ENCODE results near the gene ACAT2. TPM values are rescaled to one million over a fixed set of nuclear protein-coding genes. Genes with fewer than 3 reads are reported as not detected.
A peak's percentile ranks its signal among the peaks of the same experiment; 100 is the strongest.
"Not testable (repeated sequence)": the region's sequence is repeated elsewhere in the genome, so short reads cannot be mapped to it uniquely, and the experiment has no call there.

Gene ACAT2
- total RNA-seq, 2 donors from 2014 or later: 26.9 to 34.6 TPM

DNA sequence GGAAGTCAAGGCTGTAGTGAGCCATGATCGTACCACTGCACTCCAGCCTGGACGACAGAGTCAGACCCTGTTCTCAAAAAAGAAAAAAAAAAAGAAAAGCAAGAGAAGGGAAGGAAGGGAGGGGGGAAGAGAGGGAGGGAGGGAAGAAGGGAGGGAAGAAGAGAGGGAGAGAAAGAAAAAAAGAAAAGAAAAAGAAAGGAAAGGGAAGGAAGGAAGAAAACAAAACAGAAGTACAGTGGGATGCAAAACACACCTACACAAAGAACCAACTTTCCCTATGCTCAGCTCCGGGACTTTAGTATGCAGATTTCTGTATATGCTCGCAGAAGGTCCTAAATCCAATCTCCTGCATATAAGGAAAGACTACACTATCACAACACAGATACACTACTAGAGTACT, 37.1 kb upstream of the ACAT2 start:
- peaks cover 28% of the 10 kb centered on the region for H3K4me1 Mint-ChIP-seq
- H3K27me3 Mint-ChIP-seq: no peaks in the 10 kb centered on the region
- no peak for ATAC-seq
- peak overlapping the region; percentile 78 for H3K27ac Mint-ChIP-seq
- no peak for DNase-seq
- H3K9me3 ChIP-seq (ENCODE audit: control insufficient read depth, low read length, poor library complexity, severe bottlenecking): no peaks in the 10 kb centered on the region
- H3K4me3 Mint-ChIP-seq: peak overlapping the region; percentile 63
- peaks cover 4% of the 10 kb centered on the region for H3K36me3 Mint-ChIP-seq (ENCODE audit: low read depth)

DNA sequence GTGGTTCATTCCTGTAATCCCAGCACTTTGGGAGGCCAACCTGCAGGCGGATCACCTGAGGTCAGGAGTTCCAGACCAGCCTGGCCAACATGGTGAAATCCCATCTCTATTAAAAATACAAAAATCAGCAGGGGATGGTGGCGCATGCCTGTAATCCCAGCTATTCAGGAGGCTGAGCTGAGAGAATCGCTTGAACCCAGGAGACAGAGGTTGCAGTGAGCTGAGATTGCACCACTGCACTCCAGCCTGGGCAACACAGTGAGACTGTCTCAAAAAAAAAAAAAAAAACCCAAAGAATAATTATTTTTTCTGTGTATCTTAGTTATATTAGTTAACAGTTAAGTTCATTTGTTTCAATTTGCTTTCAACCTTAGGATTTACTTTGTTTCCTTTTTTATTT, 36.6 kb upstream of the ACAT2 start:
- H3K36me3 Mint-ChIP-seq (ENCODE audit: low read depth); H3K9me3 ChIP-seq (ENCODE audit: control insufficient read depth, low read length, poor library complexity, severe bottlenecking); H3K4me3 Mint-ChIP-seq; H3K27me3 Mint-ChIP-seq; ATAC-seq; DNase-seq: not testable (repeated sequence)
- Mint-ChIP-seq H3K4me1 (peaks cover 29% of the 10 kb centered on the region), H3K27ac (peak overlapping the region; percentile 78)

DNA sequence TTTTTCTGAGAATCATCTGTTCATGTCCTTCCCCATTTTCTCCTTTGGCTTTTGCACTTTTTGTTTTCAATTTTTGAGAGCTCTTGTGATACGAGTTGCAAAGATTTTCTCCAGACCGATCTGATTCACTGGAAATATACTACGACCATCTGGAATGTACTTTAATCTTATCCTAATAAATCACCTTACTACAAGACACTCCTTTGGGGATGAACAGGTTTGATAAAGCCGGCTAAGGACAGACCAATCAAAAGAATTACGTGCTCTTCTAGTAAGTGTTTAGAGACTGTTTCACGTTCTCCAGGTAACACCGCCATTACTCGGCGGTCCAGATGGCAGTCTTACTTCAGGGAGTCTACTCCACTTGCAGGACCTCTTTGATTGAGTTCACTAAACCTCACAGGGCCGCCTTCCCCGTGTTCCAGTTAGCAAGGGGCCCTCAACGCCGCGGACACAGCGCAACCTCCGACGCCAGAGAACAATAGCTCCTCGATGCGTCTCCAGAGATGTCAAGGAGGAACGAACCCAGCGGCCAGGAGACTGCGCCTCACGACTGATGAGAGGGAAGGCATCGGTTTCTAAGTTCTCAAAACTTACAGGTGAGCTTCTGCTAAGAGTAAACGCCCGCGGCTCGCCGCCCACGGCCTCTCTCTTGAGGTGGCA, 35.5 kb upstream of the ACAT2 start:
- no peak for DNase-seq
- Mint-ChIP-seq H3K27me3 (no peaks in the 10 kb centered on the region), H3K4me3 (peak overlapping the region; percentile 96), H3K4me1 (peaks cover 35% of the 10 kb centered on the region), H3K36me3 (ENCODE audit: low read depth) (peaks cover 4% of the 10 kb centered on the region), H3K27ac (peak overlapping the region; percentile 99)
- H3K9me3 ChIP-seq (ENCODE audit: control insufficient read depth, low read length, poor library complexity, severe bottlenecking): no peaks in the 10 kb centered on the region
- peak; percentile 18 for ATAC-seq

DNA sequence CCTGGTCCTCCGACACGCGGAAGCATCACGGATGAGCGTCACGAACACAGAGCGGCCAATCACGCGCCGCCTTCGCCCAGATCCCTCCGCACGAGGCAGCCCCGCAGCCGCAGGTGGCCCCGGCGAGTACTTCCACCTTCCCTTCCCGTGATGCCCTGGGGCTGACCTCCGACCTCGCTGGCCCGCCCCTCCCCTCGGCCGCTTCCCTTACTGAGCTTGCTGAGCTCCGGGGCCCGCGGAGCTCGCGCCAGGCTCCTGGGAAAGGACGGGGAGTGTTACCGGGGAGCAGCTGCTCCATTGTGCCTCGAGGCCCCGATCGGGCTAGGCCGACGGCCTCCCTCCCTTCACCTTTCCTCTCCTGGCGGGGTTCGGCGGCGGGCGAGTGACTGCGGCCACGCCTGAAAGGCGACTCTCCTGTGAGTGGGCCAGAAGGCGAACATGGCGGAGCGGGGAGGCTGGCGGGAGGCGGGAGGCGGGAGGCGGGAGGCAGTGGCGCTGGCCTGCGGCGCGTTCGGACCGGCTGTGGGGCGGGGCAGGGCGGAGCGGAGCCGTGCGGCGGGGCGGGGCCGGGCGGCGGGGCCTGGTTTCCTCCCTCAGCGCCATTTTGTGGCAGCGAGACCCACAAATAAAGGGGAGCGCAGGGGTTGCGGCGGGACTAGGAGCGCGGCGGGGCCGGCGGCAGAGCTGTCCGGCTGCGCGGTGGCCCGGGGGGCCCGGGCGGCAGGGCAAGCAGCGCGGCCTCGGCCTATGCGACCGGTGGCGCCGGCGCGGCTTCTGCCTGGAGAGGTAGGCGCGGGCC, 34.7 kb upstream of the ACAT2 start, which contains the start of gene WTAP:
TSS of gene WTAP (plus strand) at position 589 of the 799 bp plus-strand sequence. CDS start 8,760 bp downstream, outside the sequence.
- DNase-seq: peak; percentile 94 to 96 (median 94)
- peak within 1 kb of the TSS; percentile 96 for H3K4me3 Mint-ChIP-seq
- no peaks in the 10 kb centered on the region for H3K9me3 ChIP-seq (ENCODE audit: control insufficient read depth, low read length, poor library complexity, severe bottlenecking)
- no peaks in the 10 kb centered on the region for H3K27me3 Mint-ChIP-seq
- H3K27ac Mint-ChIP-seq: peak within 1 kb of the TSS; percentile 99
- peaks cover 37% of the 10 kb centered on the region for H3K4me1 Mint-ChIP-seq
- peak; percentile 88 for ATAC-seq
- peaks cover 4% of the 10 kb centered on the region for H3K36me3 Mint-ChIP-seq (ENCODE audit: low read depth)

DNA sequence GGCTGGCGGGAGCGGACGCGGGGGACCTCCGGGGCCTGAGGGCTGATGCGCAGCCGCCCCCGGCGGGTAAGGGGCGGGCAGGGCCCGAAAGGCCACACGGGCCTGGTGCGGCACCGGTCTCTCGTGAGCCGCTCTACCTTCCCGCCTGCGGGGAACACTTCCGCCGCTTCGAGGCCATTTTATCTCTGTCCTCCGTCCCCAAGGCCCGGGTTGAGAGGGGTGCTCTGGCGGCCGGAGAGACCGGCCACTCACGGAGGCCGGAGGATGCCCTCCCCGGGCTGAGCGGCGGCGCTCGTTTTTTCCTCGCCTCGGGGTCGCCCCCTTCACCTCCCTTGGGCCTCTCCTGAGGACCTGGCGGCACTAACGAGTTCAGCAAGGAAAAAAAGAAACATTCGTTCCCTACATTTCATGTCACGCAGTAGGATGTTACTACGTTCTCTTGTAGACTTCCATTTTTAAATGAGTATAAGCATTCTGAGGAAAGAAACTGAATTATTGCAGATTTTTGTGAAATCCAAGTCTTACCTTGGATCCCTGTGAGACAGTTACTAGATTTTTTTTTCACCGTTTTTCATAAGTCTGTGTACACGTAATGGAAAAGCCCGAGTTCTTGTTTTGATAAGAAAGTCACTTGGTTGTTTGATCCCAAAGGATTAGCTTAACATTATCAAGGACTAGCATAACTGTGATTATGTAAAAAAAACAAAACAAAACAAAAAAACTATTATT, 34.0 kb upstream of the ACAT2 start:
- Mint-ChIP-seq H3K27me3 (no peaks in the 10 kb centered on the region), H3K27ac (peak overlapping the region; percentile 99), H3K4me1 (peaks cover 41% of the 10 kb centered on the region), H3K4me3 (peak overlapping the region; percentile 96), H3K36me3 (ENCODE audit: low read depth) (peaks cover 4% of the 10 kb centered on the region)
- DNase-seq: no peak
- no peaks in the 10 kb centered on the region for H3K9me3 ChIP-seq (ENCODE audit: control insufficient read depth, low read length, poor library complexity, severe bottlenecking)
- peak; percentile 18 for ATAC-seq

DNA sequence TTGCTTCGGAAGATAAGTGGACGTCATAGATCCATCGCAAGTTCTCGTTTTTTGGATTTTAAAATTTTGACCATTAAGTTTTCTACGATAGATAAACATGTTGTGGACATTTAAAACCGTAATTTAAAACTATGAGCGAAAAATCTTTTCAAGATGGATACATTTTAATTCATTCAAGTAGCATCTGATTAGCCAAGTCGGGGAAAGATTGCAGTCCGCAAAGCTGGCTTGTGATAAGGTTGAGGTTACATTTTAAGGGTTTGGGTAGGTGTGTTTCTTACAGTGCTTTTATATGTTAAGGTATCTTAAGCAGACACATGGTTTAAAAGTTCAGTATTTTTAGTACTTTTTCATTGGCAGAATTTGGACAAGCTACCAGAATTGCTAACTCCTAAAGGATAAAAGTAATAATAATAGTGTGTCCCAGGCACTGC, 33.3 kb upstream of the ACAT2 start:
- H3K36me3 Mint-ChIP-seq (ENCODE audit: low read depth): no peaks in the 10 kb centered on the region
- no peaks in the 10 kb centered on the region for H3K9me3 ChIP-seq (ENCODE audit: control insufficient read depth, low read length, poor library complexity, severe bottlenecking)
- peaks cover 42% of the 10 kb centered on the region for H3K4me1 Mint-ChIP-seq
- H3K4me3 Mint-ChIP-seq: peak overlapping the region; percentile 96
- no peak for DNase-seq
- H3K27me3 Mint-ChIP-seq: no peaks in the 10 kb centered on the region
- peak overlapping the region; percentile 99 for H3K27ac Mint-ChIP-seq
- ATAC-seq: no peak

DNA sequence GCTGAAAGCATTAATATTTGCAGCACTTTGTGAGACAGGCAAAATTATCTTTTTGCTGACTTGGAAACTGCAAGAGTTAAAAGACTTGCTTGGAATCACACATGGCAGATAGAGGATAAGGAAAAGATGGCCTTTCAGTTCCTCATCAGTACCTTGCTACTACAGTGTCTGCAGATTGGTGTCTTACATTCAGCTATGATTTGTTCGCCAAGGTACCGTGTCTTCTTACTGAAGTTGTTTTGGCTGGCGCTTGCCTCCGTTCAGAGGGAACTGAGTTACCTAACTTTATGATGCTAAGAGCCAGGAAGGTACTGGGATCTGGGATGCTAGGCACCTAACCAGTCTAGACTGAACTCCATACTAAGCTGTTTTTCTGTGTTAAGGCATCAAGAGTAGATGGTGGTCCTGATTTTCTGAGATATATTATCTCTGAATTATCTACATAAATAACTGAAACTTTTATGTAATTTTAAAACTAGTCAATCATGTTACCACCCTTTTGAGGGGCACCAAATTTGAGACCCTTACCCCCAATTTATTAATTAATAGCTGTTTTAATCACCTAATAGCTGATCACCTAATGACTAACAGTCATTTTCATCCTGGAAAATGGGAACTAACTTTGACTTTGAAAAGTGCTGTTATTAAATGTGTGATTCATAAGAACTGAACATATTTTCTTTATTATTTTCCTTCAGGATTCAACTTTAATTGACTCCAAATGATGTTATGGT, 32.1 kb upstream of the ACAT2 start:
- H3K36me3 Mint-ChIP-seq (ENCODE audit: low read depth): no peaks in the 10 kb centered on the region
- H3K27me3 Mint-ChIP-seq: no peaks in the 10 kb centered on the region
- no peaks in the 10 kb centered on the region for H3K9me3 ChIP-seq (ENCODE audit: control insufficient read depth, low read length, poor library complexity, severe bottlenecking)
- peak overlapping the region; percentile 99 for H3K27ac Mint-ChIP-seq
- DNase-seq: no peak
- H3K4me1 Mint-ChIP-seq: peaks cover 40% of the 10 kb centered on the region
- peak overlapping the region; percentile 52 for H3K4me3 Mint-ChIP-seq
- no peak for ATAC-seq

DNA sequence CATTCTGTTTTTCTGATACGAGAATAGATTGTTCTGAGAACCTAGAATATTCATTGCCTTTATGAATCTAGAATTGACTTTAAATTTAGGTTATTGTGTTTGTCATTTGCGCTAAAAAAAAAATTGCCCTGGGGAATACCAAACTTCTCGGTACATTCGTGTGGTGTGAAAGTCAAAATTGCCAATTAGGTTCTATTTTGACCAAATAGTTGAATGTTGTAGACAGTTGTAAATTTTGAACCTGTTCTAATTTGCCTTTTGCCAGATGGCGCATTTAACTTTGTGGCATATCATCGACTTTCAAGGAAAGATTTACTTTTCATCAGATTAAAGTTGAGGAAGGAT, 31.5 kb upstream of the ACAT2 start:
- Mint-ChIP-seq H3K4me3 (peak overlapping the region; percentile 50), H3K4me1 (peaks cover 41% of the 10 kb centered on the region), H3K36me3 (ENCODE audit: low read depth) (no peaks in the 10 kb centered on the region), H3K27me3 (no peaks in the 10 kb centered on the region), H3K27ac (peak overlapping the region; percentile 99)
- no peak for DNase-seq
- no peaks in the 10 kb centered on the region for H3K9me3 ChIP-seq (ENCODE audit: control insufficient read depth, low read length, poor library complexity, severe bottlenecking)
- no peak for ATAC-seq

DNA sequence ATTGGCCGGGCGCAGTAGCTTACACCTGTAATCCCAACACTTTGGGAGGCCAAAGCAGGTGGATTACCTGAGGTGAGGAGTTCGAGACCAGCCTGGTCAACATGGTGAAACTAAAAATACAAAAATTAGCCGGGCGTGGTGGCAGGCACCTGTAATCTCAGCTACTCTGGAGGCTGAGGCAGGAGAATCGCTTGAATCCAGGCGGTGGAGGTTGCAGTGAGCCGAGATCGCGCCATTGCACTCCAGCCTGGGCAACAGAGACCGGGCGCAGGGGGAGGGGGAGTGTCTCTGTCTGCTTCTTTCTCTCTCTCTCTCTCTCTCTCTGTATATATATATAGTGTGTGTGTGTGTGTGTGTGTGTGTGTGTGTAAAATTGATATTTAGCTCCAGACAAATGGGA, 29.3 kb upstream of the ACAT2 start:
- H3K9me3 ChIP-seq (ENCODE audit: control insufficient read depth, low read length, poor library complexity, severe bottlenecking); ATAC-seq; H3K36me3 Mint-ChIP-seq (ENCODE audit: low read depth); DNase-seq; H3K27me3 Mint-ChIP-seq: not testable (repeated sequence)
- peak overlapping the region; percentile 66 for H3K4me3 Mint-ChIP-seq
- peaks cover 31% of the 10 kb centered on the region for H3K4me1 Mint-ChIP-seq
- H3K27ac Mint-ChIP-seq: peak overlapping the region; percentile 72

DNA sequence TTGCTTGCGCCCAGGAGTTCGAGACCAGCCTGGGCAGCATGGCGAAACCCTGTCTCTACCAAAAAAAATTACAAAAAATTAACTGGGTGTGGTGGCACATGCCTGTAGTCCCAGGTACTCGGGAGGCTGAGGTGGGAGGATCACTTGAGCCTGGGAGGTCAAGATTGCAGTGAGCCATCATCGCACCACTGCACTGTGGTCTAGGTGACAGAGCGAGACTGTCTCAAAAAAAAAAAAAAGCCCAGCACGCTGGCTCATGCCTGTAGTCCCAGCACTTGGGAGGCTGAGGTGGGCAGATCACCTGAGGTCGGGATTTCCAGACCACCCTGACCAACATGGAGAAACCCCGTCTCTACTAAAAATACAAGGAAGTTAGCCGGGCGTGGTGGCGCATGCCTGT, 28.4 kb upstream of the ACAT2 start:
- H3K4me3 Mint-ChIP-seq; H3K36me3 Mint-ChIP-seq (ENCODE audit: low read depth); H3K9me3 ChIP-seq (ENCODE audit: control insufficient read depth, low read length, poor library complexity, severe bottlenecking); DNase-seq; ATAC-seq; H3K27me3 Mint-ChIP-seq: not testable (repeated sequence)
- Mint-ChIP-seq H3K27ac (peak overlapping the region; percentile 72), H3K4me1 (peaks cover 39% of the 10 kb centered on the region)

DNA sequence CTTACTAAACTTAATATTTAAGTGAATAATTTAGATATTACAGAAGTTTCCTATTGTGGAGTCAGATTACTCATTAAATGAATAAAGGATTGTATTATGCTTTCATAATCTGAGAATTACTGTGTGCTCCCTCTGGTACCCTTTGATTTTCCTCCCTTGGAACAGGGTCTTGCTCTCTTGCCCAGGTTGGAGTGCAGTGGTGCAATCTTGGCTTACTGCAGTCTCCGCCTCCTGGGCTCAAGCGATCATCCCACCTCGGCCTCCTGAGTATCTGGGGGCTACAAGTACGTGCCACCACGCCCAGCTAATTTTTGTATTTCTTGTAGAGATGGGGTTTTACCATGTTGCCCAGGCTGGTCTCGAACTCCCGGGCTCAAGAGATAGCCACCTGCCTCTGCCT, 24.9 kb upstream of the ACAT2 start:
- no peaks in the 10 kb centered on the region for H3K27me3 Mint-ChIP-seq
- no peak overlapping the region for H3K27ac Mint-ChIP-seq
- DNase-seq: no peak
- H3K4me3 Mint-ChIP-seq: no peak overlapping the region
- H3K9me3 ChIP-seq (ENCODE audit: control insufficient read depth, low read length, poor library complexity, severe bottlenecking): no peaks in the 10 kb centered on the region
- H3K36me3 Mint-ChIP-seq (ENCODE audit: low read depth): no peaks in the 10 kb centered on the region
- no peak for ATAC-seq
- H3K4me1 Mint-ChIP-seq: peaks cover 25% of the 10 kb centered on the region

DNA sequence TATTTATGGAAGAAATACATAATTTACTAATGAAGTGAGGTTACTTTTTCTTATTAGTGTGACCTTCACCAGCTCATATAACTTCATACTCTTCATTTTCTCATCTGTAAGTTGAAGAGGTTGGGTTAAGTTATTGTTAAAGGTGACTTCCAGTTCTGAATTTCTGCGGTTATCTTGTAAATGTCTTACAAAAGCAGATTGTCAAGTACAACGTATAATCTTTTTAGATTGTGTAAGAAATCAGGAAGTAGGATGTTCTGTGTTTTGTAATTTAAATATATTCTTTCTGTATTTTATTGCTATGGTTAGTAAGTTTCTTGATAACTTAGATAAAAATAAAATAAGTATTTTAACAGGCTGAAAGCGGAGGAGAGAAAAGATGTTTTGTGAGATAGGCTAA, 22.5 kb upstream of the ACAT2 start:
- Mint-ChIP-seq H3K4me3 (no peak overlapping the region), H3K4me1 (peaks cover 20% of the 10 kb centered on the region), H3K36me3 (ENCODE audit: low read depth) (no peaks in the 10 kb centered on the region), H3K27ac (no peak overlapping the region), H3K27me3 (no peaks in the 10 kb centered on the region)
- DNase-seq (no peak), ATAC-seq (no peak)
- H3K9me3 ChIP-seq (ENCODE audit: control insufficient read depth, low read length, poor library complexity, severe bottlenecking): no peaks in the 10 kb centered on the region

DNA sequence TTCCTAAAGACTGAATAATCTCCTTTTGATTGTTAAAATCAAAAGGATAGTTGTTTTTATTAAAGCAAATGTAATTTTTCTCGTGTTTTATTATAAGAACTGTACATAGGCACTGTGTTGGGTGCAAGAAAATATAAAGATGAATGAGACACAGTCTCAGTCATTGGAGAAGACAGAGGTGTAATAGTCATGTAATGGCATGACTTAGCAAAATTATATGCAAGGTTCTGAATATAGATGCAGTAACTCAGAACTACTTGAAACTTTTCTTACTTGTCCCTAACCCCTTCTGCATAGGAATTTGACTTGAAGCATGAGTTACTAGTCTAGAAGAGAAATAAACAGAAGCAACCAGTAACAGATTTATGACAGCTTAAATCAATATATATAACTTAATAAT, 19.7 kb upstream of the ACAT2 start:
- no peak overlapping the region for H3K27ac Mint-ChIP-seq
- H3K9me3 ChIP-seq (ENCODE audit: control insufficient read depth, low read length, poor library complexity, severe bottlenecking): no peaks in the 10 kb centered on the region
- H3K4me3 Mint-ChIP-seq: no peak overlapping the region
- H3K36me3 Mint-ChIP-seq (ENCODE audit: low read depth): peaks cover 14% of the 10 kb centered on the region
- ATAC-seq (no peak), DNase-seq (no peak)
- peaks cover 30% of the 10 kb centered on the region for H3K4me1 Mint-ChIP-seq
- no peaks in the 10 kb centered on the region for H3K27me3 Mint-ChIP-seq
